ENCODE data around the gene NDUFA6.

The NDUFA6 gene

GRCh38 chr22:42070517-42071422 lies 19.8 kb downstream of the NDUFA6 start, which contains the start of gene NAGA:
TSS of gene NAGA (minus strand) at chr22:42070812. CDS start at chr22:42070297, 515 bp downstream.
- peak; percentile 88 for DNase-seq (ENCODE audit: low read depth in 2 of 2)

- DNase-seq (ENCODE audit: low read depth in 2 of 2) = no peak
Observed at GRCh38 chr22:42069801-42070516, 20.6 kb downstream of the NDUFA6 start.

- no peak for DNase-seq (ENCODE audit: low read depth in 2 of 2)
Observed at GRCh38 chr22:42068291-42068690, 22.3 kb downstream of the NDUFA6 start.

GRCh38 chr22:42067671-42068251 lies 22.8 kb downstream of the NDUFA6 start:
- DNase-seq (ENCODE audit: low read depth in 2 of 2) = no peak

- DNase-seq (ENCODE audit: low read depth in 2 of 2) = no peak
Observed at GRCh38 chr22:42066937-42067336, 23.6 kb downstream of the NDUFA6 start.

GRCh38 chr22:42066126-42066761 lies 24.3 kb downstream of the NDUFA6 start:
- no peak for DNase-seq (ENCODE audit: low read depth in 2 of 2)

GRCh38 chr22:42065438-42066125 lies 25.0 kb downstream of the NDUFA6 start:
- DNase-seq (ENCODE audit: low read depth in 2 of 2) = no peak

GRCh38 chr22:42064629-42065028 lies 25.9 kb downstream of the NDUFA6 start:
- DNase-seq (ENCODE audit: low read depth in 2 of 2) = no peak

GRCh38 chr22:42062506-42063170 lies 27.9 kb downstream of the NDUFA6 start:
- DNase-seq (ENCODE audit: low read depth in 2 of 2) = no peak

- DNase-seq (ENCODE audit: low read depth in 2 of 2) = no peak
Observed at GRCh38 chr22:42061041-42061440, 29.5 kb downstream of the NDUFA6 start.

- DNase-seq (ENCODE audit: low read depth in 2 of 2) = no peak
Observed at GRCh38 chr22:42060489-42060888, 30.1 kb downstream of the NDUFA6 start.

- DNase-seq (ENCODE audit: low read depth in 2 of 2) = no peak
Observed at GRCh38 chr22:42056757-42057511, 33.6 kb downstream of the NDUFA6 start.

- no peak for DNase-seq (ENCODE audit: low read depth in 2 of 2)
Observed at GRCh38 chr22:42052765-42053164, 37.8 kb downstream of the NDUFA6 start.

GRCh38 chr22:42050641-42051180 lies 39.9 kb downstream of the NDUFA6 start:
- DNase-seq (ENCODE audit: low read depth in 2 of 2) = no peak

- no peak for DNase-seq (ENCODE audit: low read depth in 2 of 2)
Observed at GRCh38 chr22:42041784-42042183, 48.8 kb downstream of the NDUFA6 start.

- DNase-seq (ENCODE audit: low read depth in 2 of 2) = no peak
Observed at GRCh38 chr22:42039271-42039670, 51.3 kb downstream of the NDUFA6 start.
